Activated naive CD4-positive, alpha-beta T cell treated with anti-CD3 and anti-CD28 coated beads, Interleukin-2, amount 10 ng/mL, durations not matched to agents 7 days and 5 days (primary cell): Measurements from ENCODE around the gene MATN4.

Experiments used
- CTCF ChIA-PET: fragments of 350-600 bp; sonication (Branson Sonifier 250); formaldehyde crosslinking; loops from one replicate; lab custom pipeline; 2021; ENCODE audit warnings: antibody characterized with exemption; lab: Charles Lee
- DNase-seq: peaks from one replicate; pipeline ENCODE4 v3.0.0-alpha.2; 2020
- H3K27ac Mint-ChIP-seq: one replicate; pipeline ENCODE4 v1.8.0; 2021; ENCODE audit warnings: mild to moderate bottlenecking, moderate library complexity, mixed read lengths
- H3K27me3 Mint-ChIP-seq: one replicate; pipeline ENCODE4 v1.8.0; 2021; ENCODE audit warnings: mild to moderate bottlenecking, mixed read lengths
- H3K36me3 Mint-ChIP-seq: one replicate; pipeline ENCODE4 v1.8.0; 2021; ENCODE audit warnings: mixed read lengths
- H3K4me1 Mint-ChIP-seq: one replicate; pipeline ENCODE4 v1.8.0; 2021; ENCODE audit warnings: mixed read lengths
- H3K4me3 Mint-ChIP-seq: one replicate; pipeline ENCODE4 v1.8.0; 2021; ENCODE audit warnings: mild to moderate bottlenecking, moderate library complexity, mixed read lengths
- H3K9me3 Mint-ChIP-seq: one replicate; pipeline ENCODE4 v1.8.0; 2021; ENCODE audit warnings: mixed read lengths

The MATN4 gene

DNA sequence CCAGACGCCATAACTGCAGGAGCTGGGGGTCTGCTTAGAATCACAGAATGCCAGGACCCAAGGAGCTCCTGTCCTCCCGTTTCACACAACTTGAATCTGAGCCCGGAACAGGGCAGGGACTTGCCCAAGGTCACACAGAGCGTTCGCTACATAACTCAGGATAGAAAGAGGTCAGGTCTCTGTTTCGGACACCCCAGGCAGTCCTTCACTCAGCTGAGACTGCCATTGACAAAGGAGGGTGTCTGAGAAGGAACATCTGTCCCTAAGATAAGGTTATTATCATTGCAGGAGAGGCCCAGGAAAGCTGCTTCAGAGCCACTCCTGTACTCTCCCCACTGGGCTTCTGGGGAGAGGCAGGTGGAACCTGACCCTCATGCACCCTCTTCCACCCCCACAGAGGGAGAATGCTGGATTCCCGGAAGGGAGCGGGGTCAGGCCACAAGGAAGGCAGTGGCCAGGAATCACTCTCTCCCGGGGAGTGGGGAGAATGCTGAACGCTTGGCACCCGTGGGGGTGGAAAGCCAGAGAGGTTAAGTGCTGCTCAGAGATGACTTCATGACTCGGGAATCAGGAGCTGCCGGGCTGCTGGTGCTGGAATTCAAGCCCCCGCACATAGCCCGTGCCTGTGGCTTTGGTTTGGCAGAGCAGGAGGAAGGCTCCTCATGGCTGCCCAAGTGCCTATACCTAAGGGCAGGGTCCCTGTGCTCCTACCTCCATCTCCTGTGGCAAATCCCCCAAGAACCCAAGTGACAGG, 29.4 kb upstream of the MATN4 start:
- no peaks in the 10 kb centered on the region for H3K4me1 Mint-ChIP-seq
- CTCF ChIA-PET: no interaction called here
- no peaks in the 10 kb centered on the region for H3K9me3 Mint-ChIP-seq
- H3K27ac Mint-ChIP-seq: no peak overlapping the region
- H3K27me3 Mint-ChIP-seq: peaks cover 5% of the 10 kb centered on the region
- no peak for DNase-seq
- H3K4me3 Mint-ChIP-seq: no peak overlapping the region
- no peaks in the 10 kb centered on the region for H3K36me3 Mint-ChIP-seq

DNA sequence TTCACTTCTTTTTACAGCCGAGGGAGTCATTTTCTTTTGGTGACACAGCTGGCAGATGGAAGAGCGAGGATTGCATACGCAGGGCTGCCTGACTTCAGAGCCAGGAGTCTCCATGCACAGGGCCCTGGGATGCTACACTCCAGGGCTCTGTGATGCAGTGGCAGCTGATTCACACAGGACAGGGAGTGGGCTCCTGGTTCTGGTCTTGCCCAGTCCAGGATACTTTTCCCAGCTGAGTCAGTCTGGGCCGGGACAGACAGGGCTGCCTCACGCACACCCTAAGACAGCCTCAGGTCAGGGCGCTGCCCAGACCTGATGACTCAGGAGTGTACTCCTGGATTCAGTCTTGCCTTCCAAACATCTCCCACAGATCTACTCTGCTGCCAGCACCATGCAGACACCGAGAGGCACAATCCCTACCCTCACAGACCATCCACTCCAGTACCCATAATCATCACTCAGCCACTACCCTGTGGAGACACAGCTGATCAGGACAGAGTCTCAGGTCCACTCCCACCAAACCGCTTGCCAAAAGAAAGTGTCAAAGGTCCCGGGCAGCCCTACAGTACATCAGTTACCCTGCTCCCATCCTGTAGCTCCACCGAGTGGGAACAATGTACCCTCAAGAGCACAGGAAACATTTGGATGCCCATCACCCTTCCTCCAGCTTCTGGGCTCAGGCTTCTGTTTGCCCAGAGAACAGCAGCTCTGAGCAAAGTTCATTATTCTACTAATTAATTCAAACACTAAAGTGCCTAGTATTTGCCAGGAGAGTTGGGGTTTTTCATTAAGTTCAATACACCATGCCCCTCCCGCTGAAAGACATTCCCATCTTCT, 28.6 kb upstream of the MATN4 start:
- no peak for DNase-seq
- CTCF ChIA-PET: no interaction called here
- Mint-ChIP-seq H3K27me3 (peaks cover 5% of the 10 kb centered on the region), H3K9me3 (no peaks in the 10 kb centered on the region), H3K4me1 (no peaks in the 10 kb centered on the region), H3K27ac (no peak overlapping the region), H3K4me3 (no peak overlapping the region), H3K36me3 (no peaks in the 10 kb centered on the region)

DNA sequence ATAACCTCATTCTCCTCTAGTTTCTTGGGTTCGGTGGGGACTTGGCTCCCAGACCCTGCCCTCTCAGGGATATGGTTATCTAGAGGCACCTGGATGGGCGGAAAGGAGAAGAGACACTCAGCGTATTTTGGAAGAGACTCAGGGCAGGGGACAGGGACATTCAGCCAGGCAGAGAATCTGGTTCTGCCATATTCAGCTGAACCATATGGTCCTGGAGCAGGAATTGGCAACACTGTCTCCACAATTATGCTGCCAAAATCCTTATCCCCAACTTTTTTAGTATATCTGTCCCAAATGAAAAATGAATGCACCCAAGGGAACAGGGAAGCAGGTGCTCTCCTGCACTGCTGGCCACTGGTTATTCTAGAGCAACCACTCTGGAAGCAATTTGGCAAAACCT, 22.4 kb upstream of the MATN4 start:
- peaks cover 2% of the 10 kb centered on the region for H3K4me1 Mint-ChIP-seq
- no peaks in the 10 kb centered on the region for H3K36me3 Mint-ChIP-seq
- no peak overlapping the region for H3K27ac Mint-ChIP-seq
- no peaks in the 10 kb centered on the region for H3K9me3 Mint-ChIP-seq
- H3K4me3 Mint-ChIP-seq: no peak overlapping the region
- H3K27me3 Mint-ChIP-seq: no peaks in the 10 kb centered on the region
- CTCF ChIA-PET: no interaction called here
- DNase-seq: no peak

- Mint-ChIP-seq H3K36me3 (no peaks in the 10 kb centered on the region), H3K9me3 (no peaks in the 10 kb centered on the region), H3K4me1 (peaks cover 2% of the 10 kb centered on the region), H3K27ac (no peak overlapping the region), H3K4me3 (no peak overlapping the region), H3K27me3 (no peaks in the 10 kb centered on the region)
- CTCF ChIA-PET: interaction anchor here (0.9 to 1.3 kb wide), 2 partner anchors 17 to 120 kb away, joined by 3 read pairs; no protein-coding TSS in a partner anchor
- DNase-seq: no peak
These were observed 21.6 kb upstream of the MATN4 start for GRCh38 chr20:45329497-45330319.

GRCh38 chr20:45328451-45328850, 20.4 kb upstream of the MATN4 start:
- no peak for DNase-seq
- Mint-ChIP-seq H3K4me1 (peaks cover 2% of the 10 kb centered on the region), H3K9me3 (no peaks in the 10 kb centered on the region), H3K4me3 (no peak overlapping the region), H3K27ac (no peak overlapping the region), H3K27me3 (no peaks in the 10 kb centered on the region), H3K36me3 (no peaks in the 10 kb centered on the region)
- CTCF ChIA-PET: interaction anchor here (1.3 kb wide), 1 partner anchor 18 kb away, joined by 3 read pairs; no protein-coding TSS in a partner anchor

DNA sequence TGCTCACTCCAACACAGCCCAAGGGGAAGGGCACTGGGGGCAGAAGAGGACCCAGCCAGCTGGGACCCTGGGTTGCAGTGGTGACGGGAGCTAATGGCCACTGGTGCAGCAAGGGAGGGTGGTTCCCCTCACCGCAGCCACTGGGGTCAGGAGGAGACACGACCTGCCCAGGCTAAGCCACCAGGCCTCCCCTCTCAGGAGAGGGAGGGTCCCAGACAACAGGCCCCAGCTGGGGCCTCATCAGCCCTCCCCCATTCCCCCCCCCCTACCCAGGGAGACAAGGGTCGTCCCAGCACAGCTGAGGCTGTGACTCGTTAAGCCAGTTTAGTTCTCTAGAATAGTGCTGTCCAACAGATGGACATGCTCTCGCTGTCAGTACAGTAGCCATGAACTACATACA, 17.3 kb upstream of the MATN4 start:
- H3K4me1 Mint-ChIP-seq: peaks cover 14% of the 10 kb centered on the region

DNA sequence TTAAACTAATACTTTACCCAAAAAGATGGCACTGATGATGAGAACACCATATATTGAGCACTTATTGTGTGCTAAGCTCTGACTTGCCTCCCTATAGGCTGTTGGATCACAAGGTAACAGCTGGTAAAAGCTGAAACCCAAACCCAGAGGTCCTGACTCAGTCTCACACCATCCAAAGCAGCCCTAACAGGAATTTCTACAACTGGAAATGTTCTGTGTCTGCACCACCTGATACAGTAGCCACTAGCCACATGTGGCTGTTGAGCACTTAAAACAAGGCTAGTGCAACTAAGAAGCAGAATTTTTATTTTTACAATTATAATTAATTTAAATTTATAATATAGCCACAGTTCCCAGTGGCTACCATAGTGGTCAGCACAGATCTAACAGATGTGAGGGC, 15.6 kb upstream of the MATN4 start:
- Mint-ChIP-seq H3K9me3 (no peaks in the 10 kb centered on the region), H3K4me1 (peaks cover 28% of the 10 kb centered on the region), H3K27ac (no peak overlapping the region), H3K27me3 (peaks cover 2% of the 10 kb centered on the region), H3K36me3 (no peaks in the 10 kb centered on the region), H3K4me3 (no peak overlapping the region)
- CTCF ChIA-PET: interaction anchor here (0.7 to 2.4 kb wide), 14 partner anchors 10 to 447 kb away, joined by 3 to 22 read pairs (median 4); partner anchors contain the start of gene SYS1
- DNase-seq: no peak

More for the DNA sequence above, 17.3 kb upstream of the MATN4 start:
- H3K4me3 Mint-ChIP-seq: no peak overlapping the region
- H3K27ac Mint-ChIP-seq: no peak overlapping the region
- CTCF ChIA-PET: interaction anchor here (0.8 to 2.1 kb wide), 3 partner anchors 10 to 130 kb away, joined by 3 to 7 read pairs (median 4); no protein-coding TSS in a partner anchor
- H3K27me3 Mint-ChIP-seq: no peaks in the 10 kb centered on the region
- no peaks in the 10 kb centered on the region for H3K9me3 Mint-ChIP-seq
- H3K36me3 Mint-ChIP-seq: no peaks in the 10 kb centered on the region
- no peak for DNase-seq

GRCh38 chr20:45322952-45323383, 14.9 kb upstream of the MATN4 start:
- Mint-ChIP-seq H3K4me3 (no peak overlapping the region), H3K27me3 (peaks cover 9% of the 10 kb centered on the region), H3K4me1 (peaks cover 35% of the 10 kb centered on the region), H3K36me3 (no peaks in the 10 kb centered on the region), H3K27ac (no peak overlapping the region), H3K9me3 (no peaks in the 10 kb centered on the region)
- CTCF ChIA-PET: interaction anchor here (0.7 to 2.4 kb wide), 18 partner anchors 11 to 448 kb away, joined by 3 to 22 read pairs (median 4); partner anchors contain the start of gene SYS1
- no peak for DNase-seq

DNA sequence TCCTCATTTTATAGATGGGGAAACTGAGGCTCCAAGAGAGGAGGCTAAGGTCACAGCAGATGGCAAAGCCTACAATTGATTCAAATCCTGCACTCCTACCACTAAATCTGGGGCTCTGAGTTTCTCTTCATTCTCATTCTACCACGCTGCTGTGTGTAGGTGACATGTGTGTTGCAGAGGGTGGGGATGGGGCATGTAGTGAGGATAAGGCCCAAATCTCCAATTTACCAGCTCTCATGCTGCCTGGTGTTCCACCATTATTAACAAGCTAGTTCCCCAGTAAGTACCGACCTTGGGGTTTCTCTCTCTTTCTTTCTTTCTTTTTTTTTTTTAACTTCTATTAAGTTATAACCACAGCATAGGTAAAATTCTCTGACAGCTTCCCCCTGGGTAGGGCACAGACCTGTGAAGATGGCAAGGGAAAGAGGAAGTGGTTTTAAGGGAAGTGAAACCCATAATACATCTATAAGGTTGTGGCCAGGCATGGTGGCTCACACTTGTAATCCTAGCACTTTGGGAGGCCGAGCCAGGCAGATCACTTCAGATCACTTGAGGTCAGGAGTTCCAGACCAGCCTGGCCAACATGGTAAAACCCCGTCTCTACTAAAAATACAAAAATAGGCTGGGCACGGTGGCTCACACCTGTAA, 13.0 kb upstream of the MATN4 start:
- no peaks in the 10 kb centered on the region for H3K9me3 Mint-ChIP-seq
- CTCF ChIA-PET: interaction anchor here (1.0 to 5.6 kb wide), 16 partner anchors 9 to 450 kb away, joined by 3 to 60 read pairs (median 4); partner anchors contain the start of gene SYS1
- DNase-seq: peak; percentile 44
- peaks cover 41% of the 10 kb centered on the region for H3K4me1 Mint-ChIP-seq
- peak overlapping the region; percentile 83 for H3K27ac Mint-ChIP-seq
- no peak overlapping the region for H3K4me3 Mint-ChIP-seq
- H3K27me3 Mint-ChIP-seq: peaks cover 28% of the 10 kb centered on the region
- no peaks in the 10 kb centered on the region for H3K36me3 Mint-ChIP-seq

DNA sequence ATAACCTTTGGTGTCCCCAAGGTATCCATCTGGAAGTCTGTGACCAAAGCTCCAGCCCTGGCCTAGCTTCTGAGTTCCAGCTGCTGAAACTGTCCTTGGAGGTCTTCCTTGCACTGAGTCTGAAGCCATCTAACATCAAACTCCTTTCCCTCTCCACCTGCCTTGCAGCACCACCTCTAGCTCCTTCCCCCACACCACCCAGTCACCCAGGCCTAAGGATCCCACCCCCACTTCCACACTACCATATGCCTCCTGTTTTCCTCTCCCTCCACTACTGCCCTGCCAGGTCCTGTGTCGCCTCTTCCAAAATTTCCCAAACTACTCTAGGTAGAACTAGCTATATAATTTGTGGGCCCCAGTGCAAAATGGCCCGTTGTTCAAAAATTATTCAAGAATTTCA, 10.8 kb upstream of the MATN4 start:
- CTCF ChIA-PET: interaction anchor here (0.6 to 5.6 kb wide), 23 partner anchors 14 to 452 kb away, joined by 3 to 60 read pairs (median 6); partner anchors contain the start of genes PIGT, SDC4 and SYS1
- Mint-ChIP-seq H3K27ac (peak overlapping the region; percentile 81), H3K36me3 (no peaks in the 10 kb centered on the region), H3K4me1 (peaks cover 44% of the 10 kb centered on the region), H3K9me3 (no peaks in the 10 kb centered on the region), H3K4me3 (no peak overlapping the region), H3K27me3 (peaks cover 48% of the 10 kb centered on the region)
- no peak for DNase-seq

- CTCF ChIA-PET: interaction anchor here (1.0 to 5.6 kb wide), 21 partner anchors 14 to 452 kb away, joined by 3 to 60 read pairs (median 8); partner anchors contain the start of genes SDC4 and SYS1
- peak overlapping the region; percentile 11 for H3K27ac Mint-ChIP-seq
- H3K36me3 Mint-ChIP-seq: no peaks in the 10 kb centered on the region
- peaks cover 52% of the 10 kb centered on the region for H3K27me3 Mint-ChIP-seq
- H3K4me1 Mint-ChIP-seq: peaks cover 44% of the 10 kb centered on the region
- H3K4me3 Mint-ChIP-seq: no peak overlapping the region
- no peak for DNase-seq
- no peaks in the 10 kb centered on the region for H3K9me3 Mint-ChIP-seq
These were observed 10.4 kb upstream of the MATN4 start for GRCh38 chr20:45318386-45318939.

DNA sequence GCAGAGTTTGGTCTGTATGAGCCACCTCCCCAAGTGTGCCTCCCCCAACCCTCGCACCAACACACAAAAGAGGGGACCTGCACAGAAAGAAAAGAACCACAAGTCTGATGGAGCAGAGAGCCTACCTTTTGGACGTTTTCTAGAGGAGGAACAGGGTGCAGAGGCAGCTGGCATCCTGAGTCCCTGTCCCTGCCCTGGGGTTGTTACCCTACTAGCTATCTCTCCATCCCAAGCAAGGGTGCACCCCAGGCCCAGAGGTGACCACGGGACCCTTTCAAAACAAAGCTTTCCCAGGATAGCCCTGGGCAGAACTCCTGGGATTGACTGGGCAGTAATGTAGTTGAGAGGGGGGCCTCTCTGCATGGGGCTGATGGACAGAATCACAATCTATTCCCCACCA, 9.7 kb upstream of the MATN4 start:
- CTCF ChIA-PET: interaction anchor here (1.0 to 5.6 kb wide), 15 partner anchors 15 to 453 kb away, joined by 4 to 60 read pairs (median 16); partner anchors contain the start of genes SDC4 and SYS1
- H3K27me3 Mint-ChIP-seq: peaks cover 58% of the 10 kb centered on the region
- H3K4me1 Mint-ChIP-seq: peaks cover 44% of the 10 kb centered on the region
- DNase-seq: no peak
- no peak overlapping the region for H3K27ac Mint-ChIP-seq
- no peaks in the 10 kb centered on the region for H3K9me3 Mint-ChIP-seq
- H3K4me3 Mint-ChIP-seq: no peak overlapping the region
- H3K36me3 Mint-ChIP-seq: no peaks in the 10 kb centered on the region
